Stomach (tissue), 4 donors: ENCODE results near the gene PRKCH.

Experiments
- CTCF ChIP-seq, 7 experiments: fragments of 450-650 bp in 4 of 7; fragments of 200-600 bp in 3 of 7; sonication (generic) in 3 of 7; IDR thresholded peaks; one replicate each; pipeline ENCODE4 v1.5.1; 2016 to 2019; ENCODE audit warnings: antibody characterized with exemption in 7 of 7, control low read depth in 2 of 7, mild to moderate bottlenecking in 1 of 7
- EP300 ChIP-seq: sonication (generic); formaldehyde crosslinking; IDR thresholded peaks from one replicate; pipeline ENCODE4 v1.6.1; 2017; ENCODE audit warnings: antibody characterized with exemption
- POLR2A ChIP-seq, 4 donors: fragments of 450-650 bp; IDR thresholded peaks; one replicate each; pipeline ENCODE4 v1.6.1; 2016; ENCODE audit warnings: antibody characterized with exemption in 4 of 4, control low read depth in 2 of 4, mild to moderate bottlenecking in 1 of 4, moderate library complexity in 1 of 4
- POLR2AphosphoS5 ChIP-seq, 3 donors: sonication (generic); formaldehyde crosslinking; IDR thresholded peaks; one replicate each; pipeline ENCODE4 v1.6.1; 2016; ENCODE audit warnings: antibody characterized with exemption in 3 of 3

DNA sequence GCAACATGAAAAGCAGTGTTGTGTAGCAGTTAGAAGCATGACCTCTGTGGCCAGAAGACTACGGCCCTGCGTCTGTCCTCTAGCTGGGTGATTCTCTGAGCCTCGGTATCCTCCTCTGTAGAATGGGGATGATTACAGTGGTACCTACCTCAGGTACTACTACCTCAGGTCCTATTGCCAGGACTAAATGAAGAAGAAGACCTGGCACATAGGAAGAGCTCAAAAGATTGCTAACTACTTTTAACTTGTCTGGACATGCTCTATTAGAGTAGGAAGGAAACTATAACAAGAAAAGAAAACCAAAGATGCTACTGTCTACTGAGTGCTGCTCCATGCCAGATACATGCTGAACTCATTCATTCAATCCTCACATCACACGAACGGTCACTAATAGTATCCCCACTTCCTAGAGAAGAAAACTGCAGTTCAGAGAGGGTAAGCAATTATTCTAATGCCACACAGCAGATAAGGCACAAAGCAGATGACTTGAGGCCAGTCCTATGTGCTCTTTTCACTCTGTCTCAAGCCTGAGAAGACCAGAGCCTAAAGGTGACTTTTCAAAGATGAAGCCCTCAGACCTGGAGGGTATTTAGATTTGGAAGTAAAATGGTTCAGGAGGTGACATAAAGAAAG is 265.8 kb downstream of the PRKCH start:
- TF ChIP-seq POLR2A (IDR thresholded peaks at IDR 0.05) = no peak
- no peak for TF ChIP-seq CTCF (IDR thresholded peaks at IDR 0.05)
- TF ChIP-seq POLR2AphosphoS5 (IDR thresholded peaks at IDR 0.05) = no peak
- TF ChIP-seq EP300 = no peak
